ENCODE data around the gene SLC25A43. TPM values are rescaled to one million over a fixed set of nuclear protein-coding genes. Genes with fewer than 3 reads are reported as not detected.
"Not testable (repeated sequence)": the region's sequence is repeated elsewhere in the genome, so short reads cannot be mapped to it uniquely, and the experiment has no call there.

The SLC25A43 gene
- total RNA-seq: 8.8 TPM

DNA sequence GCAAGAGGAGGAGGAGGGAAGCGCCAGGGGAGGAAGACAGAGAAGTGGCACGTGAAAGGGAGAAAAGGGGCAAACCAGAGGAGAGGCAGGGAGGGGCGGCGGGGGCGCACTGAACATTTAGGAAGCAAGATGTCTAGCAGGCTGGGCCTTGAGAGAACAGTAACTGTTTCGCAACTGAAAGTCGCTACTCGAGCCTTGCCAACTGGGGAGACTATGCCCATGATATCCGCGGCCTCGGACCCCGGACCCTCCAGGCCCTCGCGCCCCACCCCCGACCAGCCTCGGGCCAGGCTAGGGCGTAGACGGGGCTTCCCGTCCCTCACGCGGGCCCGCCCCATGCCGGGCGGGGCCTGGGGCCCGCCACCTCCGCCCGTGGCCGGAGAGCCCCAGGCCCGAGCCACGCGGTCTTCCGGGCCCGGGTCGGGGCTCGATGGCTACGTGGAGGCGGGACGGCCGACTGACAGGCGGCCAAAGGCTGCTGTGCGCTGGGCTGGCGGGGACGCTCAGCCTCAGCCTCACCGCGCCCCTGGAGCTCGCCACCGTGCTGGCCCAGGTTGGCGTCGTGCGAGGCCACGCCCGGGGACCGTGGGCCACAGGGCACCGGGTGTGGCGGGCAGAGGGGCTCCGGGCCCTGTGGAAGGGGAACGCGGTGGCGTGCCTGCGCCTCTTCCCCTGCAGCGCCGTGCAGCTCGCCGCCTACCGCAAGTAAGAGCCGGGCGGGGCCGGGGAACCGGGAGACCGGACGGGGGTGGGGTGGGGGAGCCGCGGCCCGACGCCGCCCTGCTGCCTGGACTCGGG lies at the start of gene SLC25A43:
Gene SLC25A43 (plus strand): TSS at position 363 of the 798 bp plus-strand sequence. CDS start 68 bp downstream, at position 431.
- peak; percentile 0 for DNase-seq

DNA sequence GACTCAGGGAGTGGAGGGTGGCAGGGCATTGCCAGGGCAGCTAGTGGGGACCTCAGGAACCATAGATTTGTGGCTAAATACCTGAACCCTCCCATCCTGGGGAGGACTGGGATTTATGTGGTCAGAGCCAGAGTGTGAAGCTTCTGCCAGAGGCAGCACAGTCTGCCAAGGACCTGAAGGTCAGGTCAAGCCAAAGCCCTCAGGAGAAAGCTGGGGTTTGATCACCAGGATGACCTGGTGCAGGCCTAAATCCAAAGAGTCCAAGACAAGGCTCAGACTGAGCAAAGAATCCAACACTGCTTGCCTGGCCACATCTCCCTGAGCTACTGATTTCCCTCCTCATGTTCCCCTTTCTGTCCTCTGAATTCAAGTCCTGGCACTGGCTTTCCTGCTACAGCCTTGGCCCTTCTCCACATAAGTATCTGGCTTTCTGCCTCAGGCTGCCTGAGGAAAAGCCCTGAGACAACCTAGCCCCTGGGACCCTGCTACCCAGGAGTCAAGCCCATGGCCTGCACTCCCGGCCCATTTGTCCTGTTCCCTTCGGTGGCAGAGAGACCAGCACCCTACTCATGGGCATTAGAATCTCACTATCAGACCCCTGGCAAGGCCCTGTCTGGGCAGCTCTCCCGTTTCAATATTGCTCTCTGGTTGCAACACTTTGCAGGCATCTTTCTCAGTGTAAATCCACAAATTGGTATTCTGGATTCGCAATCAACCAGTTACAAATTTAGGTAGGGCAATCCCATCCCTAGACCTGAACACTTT lies 39.3 kb upstream of the SLC25A43 start:
- no peak for DNase-seq

DNA sequence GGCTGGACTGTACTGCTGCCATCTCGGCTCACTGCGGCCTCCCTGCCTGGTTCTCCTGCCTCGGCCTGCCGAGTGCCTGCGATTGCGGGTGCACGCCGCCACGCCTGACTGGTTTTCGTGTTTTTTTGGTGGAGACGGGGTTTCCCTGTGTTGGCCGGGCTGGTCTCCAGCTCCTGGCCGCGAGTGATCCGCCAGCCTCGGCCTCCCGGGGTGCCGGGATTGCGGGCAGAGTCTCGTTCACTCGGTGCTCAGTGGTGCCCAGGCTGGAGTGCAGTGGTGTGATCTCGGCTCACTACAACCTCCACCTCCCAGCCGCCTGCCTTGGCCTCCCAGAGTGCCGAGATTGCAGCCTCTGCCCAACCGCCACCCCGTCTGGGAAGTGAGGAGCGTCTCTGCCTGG lies 37.7 kb upstream of the SLC25A43 start:
- not testable (repeated sequence) for DNase-seq

DNA sequence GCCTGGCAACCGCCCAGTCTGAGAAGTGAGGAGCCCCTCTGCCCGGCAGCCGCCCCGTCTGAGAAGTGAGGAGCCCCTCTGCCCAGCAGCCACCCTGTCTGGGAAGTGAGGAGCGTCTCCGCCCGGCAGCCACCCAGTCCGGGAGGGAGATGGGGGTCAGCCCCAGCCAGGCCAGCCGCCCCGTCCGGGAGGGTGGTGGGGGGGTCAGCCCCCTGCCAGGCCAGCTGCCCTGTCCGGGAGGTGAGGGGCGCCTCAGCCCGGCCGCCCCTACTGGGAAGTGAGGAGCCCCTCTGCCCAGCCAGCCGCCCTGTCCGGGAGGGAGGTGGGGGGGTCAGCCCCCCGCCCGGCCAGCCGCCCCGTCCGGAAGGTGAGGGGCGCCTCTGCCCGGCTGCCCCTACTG lies 37.1 kb upstream of the SLC25A43 start:
- not testable (repeated sequence) for DNase-seq

DNA sequence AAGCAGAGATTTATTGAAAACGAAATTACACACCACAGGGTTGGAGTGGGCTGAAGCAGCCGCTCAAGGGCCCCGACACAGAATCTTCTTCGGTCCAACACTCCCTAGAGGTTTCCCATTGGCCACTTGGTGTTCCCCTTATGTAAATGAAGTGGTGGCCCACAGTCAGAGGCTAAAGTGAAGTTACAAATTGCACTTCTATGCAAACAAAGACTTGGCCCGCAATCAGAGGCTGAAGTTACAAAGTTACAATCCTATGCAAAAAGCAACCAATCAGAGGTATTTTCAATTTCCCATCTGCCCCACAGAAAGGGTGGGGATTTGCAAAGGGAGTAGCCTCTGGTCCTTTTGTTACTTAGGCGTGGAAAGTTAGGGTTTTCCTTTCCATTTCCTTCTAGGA lies 35.7 kb upstream of the SLC25A43 start:
- DNase-seq: no peak

DNA sequence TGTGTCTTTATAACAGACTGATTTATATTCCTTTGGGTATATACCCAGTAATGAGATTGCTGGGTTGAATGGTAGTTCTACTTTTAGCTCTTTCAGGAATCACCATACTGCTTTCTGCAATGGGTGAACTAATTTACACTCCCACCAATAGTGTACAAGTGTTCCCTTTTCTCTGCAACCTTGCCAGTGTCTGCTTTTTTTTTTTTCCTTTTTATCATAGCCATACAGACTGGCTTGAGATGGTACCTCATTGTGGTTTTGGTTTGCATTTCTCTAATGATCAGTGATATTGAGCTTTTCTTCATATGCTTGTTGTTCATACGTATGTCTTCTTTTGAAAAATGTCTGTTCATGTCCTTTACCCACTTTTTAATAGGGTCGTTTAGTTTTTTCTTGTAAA lies 27.3 kb upstream of the SLC25A43 start:
- not testable (repeated sequence) for DNase-seq

DNA sequence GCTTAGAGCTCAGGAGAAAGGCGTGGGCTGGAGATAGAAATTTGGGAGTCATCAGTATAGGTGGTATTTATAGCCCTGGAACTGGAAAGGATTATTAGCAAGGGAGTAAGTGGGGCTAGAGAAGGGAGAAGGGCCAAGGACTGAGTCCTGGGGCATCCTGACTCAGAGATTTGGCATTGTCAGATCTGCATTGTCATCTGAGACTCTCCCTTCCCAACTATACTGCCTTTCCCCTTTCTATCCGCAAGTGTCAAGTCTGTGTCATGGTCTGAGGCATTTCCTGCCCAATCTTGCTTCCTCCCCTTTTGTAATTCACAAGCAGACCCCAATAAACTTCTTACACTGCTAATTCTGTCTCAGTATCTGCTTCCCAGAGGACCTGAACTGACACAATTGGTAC lies 24.4 kb upstream of the SLC25A43 start:
- DNase-seq: no peak

DNA sequence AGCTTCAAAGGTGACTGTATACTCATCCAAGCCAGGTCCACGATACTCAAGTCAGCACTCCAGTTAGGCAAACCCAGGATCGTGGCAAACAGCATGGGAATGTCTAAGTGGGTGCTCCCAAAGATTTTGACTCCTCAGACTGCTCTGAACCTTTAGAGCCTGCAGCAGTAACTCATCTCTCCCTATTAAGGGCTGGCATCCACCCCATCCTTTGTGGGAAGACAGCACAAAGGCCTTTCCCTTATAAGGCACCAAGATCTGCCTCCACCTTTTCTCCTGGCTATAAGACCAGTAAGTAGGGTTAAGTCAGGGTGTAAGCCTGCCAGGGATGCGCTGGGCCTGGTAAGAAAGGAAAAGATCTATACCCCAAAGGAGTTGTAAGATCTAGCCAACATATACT lies 23.6 kb upstream of the SLC25A43 start:
- DNase-seq: no peak

DNA sequence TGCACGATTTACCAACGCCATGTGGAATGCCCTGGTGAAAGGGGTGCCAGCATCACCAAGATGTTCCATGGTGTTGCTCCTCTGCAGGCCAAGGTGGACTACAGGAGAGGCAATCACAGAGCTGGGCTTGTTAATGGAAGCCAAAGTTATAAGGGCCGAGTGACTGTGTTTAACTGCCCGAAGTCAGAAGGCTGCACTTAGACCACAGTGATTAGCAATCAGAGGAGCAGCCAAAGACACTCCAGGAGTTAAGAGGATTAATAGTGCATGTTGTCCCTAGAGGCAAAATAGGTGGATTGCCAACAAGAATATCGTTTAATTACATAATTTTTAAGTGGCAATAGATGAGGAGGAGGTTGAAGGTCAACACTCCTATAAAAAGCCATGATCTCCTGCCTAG lies 22.8 kb upstream of the SLC25A43 start:
- no peak for DNase-seq

DNA sequence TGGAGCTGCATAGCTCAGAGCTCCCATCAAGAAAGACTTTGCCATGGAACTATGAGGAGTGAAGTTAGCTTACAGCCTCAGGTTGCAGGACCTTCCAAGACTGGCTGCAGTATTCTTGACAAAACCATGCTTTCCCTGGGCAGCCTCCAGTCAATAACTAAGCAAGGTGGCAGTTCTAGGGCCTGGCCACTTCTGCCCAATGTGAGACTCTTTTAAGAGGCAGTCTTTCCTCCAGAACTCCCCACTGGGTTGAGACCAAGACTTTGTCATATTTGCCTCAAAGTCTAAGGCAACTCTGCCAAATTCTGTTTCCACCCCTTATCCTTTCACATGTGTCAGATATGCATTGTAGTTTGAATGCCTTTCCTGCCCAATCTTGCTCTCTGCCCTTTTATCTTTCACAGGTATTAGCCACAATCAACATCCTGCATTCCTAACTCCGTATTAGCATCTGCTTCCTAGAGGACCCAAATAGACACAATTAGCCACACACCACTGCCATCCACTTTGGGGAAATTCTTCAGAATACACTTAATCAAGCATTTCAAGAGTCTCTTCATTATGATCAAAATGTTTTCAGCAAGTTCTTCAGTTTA lies 17.7 kb upstream of the SLC25A43 start:
- DNase-seq: no peak

DNA sequence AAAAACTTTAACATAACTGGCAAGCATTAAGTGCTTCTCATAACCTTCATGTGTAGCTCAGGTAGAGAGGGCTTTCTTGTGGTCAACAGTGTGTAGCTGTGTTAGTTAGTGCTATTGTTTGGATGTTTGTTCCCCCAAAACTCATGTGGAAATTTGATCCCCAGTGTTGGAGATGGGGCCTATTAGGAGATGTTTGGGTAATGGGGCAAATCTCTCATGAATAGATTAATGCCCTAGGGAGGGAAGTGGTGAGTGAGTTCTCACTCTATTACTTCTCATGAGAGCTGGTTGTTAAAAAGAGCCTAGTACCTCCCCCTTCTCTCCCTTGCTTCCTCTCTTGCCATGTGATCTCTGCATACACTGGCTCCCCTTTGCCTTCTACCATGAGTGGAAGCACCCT lies 16.5 kb upstream of the SLC25A43 start:
- no peak for DNase-seq

DNA sequence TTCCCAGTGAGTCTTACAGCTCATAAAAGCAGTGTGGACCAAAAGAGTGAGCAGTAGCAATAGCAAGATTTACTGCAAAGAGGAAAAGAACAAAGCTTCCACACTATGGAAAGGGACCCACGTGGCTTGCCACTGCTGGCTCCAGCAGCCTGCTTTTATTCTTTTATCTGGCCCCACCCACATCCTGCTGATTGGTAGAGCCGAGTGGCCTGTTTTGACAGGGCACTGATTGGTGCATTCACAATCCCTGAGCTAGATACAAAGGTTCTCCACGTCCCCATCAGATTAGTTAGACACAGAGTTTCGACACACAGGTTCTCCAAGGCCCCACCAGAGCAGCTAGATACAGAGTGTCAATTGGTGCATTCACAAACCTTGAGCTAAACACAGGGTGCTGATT lies 12.5 kb upstream of the SLC25A43 start:
- not testable (repeated sequence) for DNase-seq

DNA sequence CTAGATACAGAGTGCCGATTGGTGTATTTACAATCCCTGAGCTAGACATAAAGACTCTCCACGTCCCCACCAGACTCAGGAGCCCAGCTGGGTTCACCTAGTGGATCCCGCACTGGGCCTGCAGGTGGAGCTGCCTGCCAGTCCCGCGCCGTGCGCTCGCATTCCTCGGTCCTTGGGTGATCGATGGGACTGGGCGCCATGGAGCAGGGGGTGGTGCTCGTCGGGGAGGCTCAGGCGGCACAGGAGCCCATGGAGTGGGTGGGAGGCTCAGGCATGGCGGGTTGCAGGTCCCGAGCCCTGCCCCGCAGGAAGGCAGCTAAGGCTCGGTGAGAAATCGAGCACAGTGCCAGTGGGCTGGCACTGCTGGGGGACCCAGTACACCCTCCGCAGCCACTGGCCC lies 11.7 kb upstream of the SLC25A43 start:
- not testable (repeated sequence) for DNase-seq

DNA sequence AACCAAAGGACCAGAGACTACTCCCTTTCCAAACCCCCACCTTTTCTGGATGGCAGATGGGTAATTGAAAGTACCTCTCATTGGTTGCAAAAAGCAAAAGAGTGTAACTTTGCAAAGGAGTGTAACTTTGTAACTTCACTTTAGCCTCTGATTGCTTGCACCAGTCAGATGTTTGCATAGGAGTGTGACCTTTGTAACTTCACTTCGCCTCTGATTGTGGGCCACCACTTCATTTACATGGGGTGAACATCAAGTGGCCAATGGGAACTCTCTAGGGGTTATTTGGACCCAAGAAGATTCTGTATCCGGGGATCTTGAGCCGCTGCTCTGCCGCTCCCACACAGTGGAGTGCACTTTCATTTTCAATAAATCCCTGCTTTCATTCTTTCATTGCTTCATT lies 9.9 kb upstream of the SLC25A43 start:
- DNase-seq: no peak

DNA sequence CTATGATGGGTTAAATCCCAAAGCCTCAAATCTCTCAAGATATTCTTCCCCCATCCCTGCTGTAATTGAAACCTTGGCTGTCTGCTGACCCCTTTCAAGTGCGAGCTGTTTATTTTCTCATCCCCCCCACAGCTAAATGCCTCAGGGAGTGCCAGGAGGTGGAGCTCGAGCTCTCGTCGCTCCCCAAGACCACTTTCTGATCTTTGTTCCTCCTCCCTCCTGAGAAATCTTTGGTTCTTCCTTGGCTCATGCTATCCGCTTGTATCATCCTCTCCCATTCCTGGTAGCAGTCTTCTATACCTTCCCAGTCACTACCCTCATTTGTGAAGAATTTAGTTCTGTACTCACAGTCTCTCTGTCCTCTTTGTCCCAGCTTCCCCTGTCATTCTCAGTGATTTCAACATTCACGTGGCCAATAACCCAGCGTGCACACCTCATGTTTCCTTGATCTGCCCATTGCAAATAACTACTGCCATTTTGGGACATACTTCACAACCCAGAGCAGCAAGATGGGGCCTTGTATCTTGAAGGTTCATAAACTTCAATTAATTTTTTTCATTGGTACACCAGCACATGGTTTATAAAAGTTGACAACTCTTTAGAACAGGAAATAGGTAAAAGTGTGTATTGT lies 9.2 kb upstream of the SLC25A43 start:
- no peak for DNase-seq

DNA sequence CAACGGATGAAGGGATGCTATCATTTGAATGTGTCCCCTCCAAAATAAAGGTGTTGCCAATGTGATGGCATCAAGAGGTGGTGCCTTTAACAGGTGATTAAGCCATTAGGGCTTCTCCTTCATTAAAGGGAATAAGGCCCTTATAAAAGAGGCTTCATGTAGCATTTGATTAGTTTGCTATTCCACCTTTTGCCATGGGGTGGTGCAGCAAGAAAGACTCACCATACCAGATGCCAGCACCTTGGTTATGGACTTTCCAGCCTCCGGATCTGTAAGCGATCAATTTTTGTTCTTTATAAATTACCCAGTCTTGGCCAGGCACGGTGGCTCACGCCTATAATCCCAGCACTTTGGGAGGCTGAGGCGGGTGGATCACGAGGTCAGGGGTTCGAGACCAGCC lies 7.9 kb upstream of the SLC25A43 start:
- no peak for DNase-seq

DNA sequence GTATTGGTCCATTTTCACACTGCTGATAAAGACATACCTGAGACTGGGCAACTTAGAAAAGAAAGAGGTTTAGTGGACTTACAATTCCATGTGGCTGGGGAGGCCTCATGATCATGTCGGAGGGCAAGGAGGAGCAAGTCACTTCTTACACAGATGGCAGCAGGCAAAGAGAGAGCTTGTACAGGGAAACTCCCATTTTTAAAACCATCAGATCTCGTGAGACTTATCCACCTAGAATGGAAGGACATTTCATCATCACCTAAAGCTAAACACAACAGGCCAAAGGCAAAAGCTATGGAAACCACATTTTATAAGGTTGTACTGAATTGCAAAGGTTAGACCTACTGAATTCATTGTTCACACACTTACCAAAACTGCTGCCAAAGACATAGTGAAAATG lies 6.0 kb upstream of the SLC25A43 start:
- no peak for DNase-seq

DNA sequence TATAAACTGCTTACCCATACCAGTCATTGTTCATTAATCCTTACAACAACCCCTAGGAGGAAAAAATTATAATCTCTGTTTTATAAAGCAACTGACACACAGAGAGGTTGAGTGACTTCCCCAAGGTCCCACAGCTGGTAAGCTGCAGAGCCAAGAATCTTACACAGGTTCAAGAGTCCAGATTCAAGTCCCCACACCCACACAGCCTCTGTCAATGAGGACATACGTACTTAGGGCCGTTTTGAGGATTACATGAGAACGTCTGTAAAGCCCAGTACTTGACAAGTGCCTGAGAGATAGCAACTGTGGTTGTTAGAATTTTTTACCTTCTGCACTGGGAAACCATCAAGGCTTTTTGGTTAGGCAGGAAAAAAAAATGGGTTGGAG lies 556 bp upstream of the SLC25A43 start:
- DNase-seq: no peak

DNA sequence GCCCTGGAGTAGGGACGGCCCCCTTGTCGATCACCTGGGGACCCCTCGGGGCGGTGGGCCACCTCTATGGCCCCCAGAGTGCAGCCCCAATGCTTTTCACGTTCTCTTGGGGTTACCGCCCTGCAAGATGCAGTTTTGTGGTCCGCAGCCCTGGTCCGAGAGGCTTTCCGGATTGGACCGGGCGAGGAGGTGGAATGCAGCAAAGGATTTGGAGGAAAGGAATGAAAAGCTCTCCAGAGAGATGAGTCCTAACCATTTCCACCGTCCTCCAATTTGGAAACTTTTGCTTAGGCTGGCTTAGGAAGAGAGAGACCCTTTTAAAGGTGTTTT lies 601 bp downstream of the SLC25A43 start:
- DNase-seq: no peak

DNA sequence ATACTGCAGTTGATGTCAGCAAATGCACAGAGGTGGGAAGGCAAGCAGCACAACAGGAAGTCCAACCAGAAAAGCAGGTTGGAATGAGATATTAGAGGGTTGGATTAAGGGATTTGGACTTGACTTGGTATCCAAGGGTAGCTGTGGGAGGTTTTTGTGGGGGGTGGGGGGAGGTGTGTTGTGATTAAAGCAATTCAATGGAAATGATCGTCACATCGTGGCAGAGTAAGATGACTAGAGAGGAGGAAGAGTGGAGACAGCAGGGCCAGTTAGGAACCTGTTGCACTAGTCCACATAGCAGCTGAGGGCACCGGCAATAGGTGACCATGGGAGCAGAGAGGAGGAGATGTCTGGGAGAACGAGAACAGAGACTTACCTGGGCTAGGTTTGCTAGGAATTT lies 2.4 kb downstream of the SLC25A43 start:
- no peak for DNase-seq

DNA sequence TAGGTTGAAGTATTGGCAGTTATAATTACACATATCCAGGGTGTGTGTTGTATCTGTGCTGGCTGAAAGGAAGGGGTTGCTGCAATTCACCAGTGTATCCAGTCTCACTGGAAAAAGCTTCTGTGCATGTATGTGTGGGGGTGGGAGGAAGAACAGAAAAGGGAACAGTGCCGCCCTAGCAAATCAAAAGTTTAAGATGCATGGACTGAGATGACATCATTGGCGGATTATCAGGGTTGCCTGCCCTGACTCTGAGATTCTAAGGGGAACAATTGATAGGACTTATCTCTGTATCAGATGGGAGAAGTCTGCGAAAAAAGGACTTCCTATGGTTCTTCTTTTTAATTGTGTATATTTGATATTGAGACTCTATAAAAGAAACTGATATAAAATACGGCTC lies 3.5 kb downstream of the SLC25A43 start:
- no peak for DNase-seq

DNA sequence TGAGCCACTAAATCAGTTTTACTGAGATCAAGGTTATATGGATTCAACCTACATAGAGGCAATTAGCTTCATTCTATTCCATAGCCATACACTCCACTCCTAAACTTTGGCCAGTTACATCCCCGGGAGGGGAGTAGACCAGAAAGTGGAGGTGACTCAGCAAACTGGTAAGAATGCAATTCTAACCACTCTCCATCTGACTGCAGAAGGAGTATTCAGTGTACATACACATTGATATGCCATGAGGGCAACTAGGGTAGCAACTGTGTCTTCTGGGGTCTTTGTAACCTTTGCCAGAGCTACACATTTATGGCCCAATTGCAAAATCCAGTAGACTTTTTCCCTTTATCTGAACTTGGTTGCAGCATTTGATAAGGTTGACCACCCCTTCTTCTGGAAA lies 7.6 kb downstream of the SLC25A43 start:
- no peak for DNase-seq

DNA sequence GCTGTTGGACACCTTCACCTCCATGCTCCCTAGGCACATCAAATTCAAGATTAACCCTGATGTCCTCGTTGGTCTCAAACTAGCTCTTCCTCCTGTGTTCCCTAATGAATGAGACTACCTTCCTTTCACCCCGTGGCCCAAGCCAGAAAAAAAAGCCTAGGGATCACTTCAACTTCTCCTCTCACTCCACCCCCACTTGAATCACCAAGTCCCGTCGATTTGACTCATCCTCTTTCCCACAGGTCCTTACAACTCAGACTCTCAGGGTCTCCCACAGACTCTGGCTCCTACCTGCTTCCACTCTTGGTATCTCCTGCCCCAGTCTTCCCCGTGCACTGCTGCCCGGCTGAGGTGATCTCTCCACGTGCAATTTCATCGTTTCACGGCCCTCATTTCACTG lies 8.5 kb downstream of the SLC25A43 start:
- no peak for DNase-seq
